OCI-LY1 (cell line): Measurements from ENCODE around the gene TTC21A.

Experiments used
- EZH2 ChIP-seq: fragments of 200-600 bp; sonication (generic), shearing (Covaris generic); IDR thresholded peaks from 2 replicates; pipeline ENCODE4 v1.8.0; 2017; ENCODE audit warnings: borderline replicate concordance, mixed run types, mild to moderate bottlenecking, antibody characterized with exemption, low read length, moderate library complexity, mixed read lengths
- TF ChIP-seq, protein P1 (sequence below): fragments of 200-600 bp; sonication (generic), shearing (Covaris generic); IDR thresholded peaks from 2 replicates; pipeline ENCODE4 v1.5.1; 2017; ENCODE audit warnings: mild to moderate bottlenecking, antibody characterized with exemption, low read length, moderate library complexity, mixed read lengths

DNA sequence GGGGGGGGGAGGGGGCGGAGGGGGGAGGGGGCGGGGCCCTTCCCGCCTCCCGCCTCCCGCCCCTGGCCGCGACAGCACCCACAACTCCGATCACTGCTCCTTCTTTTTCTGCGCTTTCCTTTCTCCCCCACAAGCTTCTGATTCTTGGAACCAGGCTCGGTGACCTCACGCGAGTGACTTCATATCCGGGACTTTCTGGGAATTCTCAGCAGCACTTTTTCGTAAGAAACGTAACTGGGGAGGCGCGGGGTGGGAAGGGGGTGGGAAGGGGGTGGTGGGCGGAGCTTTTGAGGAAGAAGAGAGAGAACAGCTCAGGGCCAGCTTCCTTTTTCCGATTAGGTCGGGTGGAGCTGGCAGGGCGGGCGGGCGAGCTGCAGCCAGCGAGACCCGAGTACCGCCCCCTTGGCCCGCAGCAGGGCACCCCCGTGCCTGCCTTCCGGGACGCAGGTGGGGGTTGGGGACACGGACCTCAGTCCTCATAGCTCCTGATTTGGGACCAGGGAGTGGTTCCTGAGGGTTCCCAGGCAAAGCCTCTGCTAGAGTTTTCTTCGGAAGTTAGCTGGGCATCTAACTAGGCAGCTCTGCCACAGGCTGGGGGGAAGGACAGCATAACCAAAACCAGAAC is 70.3 kb downstream of the TTC21A start:
- TF ChIP-seq, protein P1, sequence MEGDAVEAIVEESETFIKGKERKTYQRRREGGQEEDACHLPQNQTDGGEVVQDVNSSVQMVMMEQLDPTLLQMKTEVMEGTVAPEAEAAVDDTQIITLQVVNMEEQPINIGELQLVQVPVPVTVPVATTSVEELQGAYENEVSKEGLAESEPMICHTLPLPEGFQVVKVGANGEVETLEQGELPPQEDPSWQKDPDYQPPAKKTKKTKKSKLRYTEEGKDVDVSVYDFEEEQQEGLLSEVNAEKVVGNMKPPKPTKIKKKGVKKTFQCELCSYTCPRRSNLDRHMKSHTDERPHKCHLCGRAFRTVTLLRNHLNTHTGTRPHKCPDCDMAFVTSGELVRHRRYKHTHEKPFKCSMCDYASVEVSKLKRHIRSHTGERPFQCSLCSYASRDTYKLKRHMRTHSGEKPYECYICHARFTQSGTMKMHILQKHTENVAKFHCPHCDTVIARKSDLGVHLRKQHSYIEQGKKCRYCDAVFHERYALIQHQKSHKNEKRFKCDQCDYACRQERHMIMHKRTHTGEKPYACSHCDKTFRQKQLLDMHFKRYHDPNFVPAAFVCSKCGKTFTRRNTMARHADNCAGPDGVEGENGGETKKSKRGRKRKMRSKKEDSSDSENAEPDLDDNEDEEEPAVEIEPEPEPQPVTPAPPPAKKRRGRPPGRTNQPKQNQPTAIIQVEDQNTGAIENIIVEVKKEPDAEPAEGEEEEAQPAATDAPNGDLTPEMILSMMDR: no peak
- TF ChIP-seq EZH2: no peak
